NOMO-1 treated with dmso at 0.1 percent for 144 hours (cell line): ENCODE data around the gene AGMAT.

ENCODE experiments used
- DNase-seq: peaks from one replicate; lab custom pipeline; 2025; ENCODE audit not compliant: unreplicated experiment; lab: John Stamatoyannopoulos, UW

Gene AGMAT

GRCh38 chr1:15584489-15585363 is at the start of gene AGMAT:
Gene AGMAT, minus strand, starts transcription at chr1:15585051. Its CDS starts 84 bp downstream, at chr1:15584967.
- peak; percentile 39 for DNase-seq

GRCh38 chr1:15633756-15634420 is 49.0 kb upstream of the AGMAT start:
- no peak for DNase-seq

GRCh38 chr1:15628003-15628402 is 43.2 kb upstream of the AGMAT start:
- no peak for DNase-seq

GRCh38 chr1:15627343-15627988 is 42.6 kb upstream of the AGMAT start:
- no peak for DNase-seq

- DNase-seq: no peak
Observed at GRCh38 chr1:15626269-15626950, 41.6 kb upstream of the AGMAT start.

- no peak for DNase-seq
Observed at GRCh38 chr1:15625056-15625917, 40.4 kb upstream of the AGMAT start.

- DNase-seq: no peak
Observed at GRCh38 chr1:15624133-15624714, 39.4 kb upstream of the AGMAT start.

- no peak for DNase-seq
Observed at GRCh38 chr1:15623435-15623834, 38.6 kb upstream of the AGMAT start.

GRCh38 chr1:15622712-15623373 is 38.0 kb upstream of the AGMAT start:
- no peak for DNase-seq

GRCh38 chr1:15621975-15622374 is 37.1 kb upstream of the AGMAT start:
- DNase-seq: no peak

GRCh38 chr1:15620902-15621682 is 36.2 kb upstream of the AGMAT start:
- no peak for DNase-seq

GRCh38 chr1:15620155-15620545 is 35.3 kb upstream of the AGMAT start:
- DNase-seq: no peak

- DNase-seq: peak; percentile 6
Observed at GRCh38 chr1:15618655-15619525, 34.0 kb upstream of the AGMAT start.

- no peak for DNase-seq
Observed at GRCh38 chr1:15618077-15618654, 33.3 kb upstream of the AGMAT start.

GRCh38 chr1:15617173-15618076 is 32.6 kb upstream of the AGMAT start, which contains the start of gene DDI2:
Gene DDI2, plus strand, starts transcription at chr1:15617458. Its CDS starts 213 bp downstream, at chr1:15617671.
- DNase-seq: peak; percentile 95
